ENCODE results near the gene TCEA2.

TCEA2 gene

DNA sequence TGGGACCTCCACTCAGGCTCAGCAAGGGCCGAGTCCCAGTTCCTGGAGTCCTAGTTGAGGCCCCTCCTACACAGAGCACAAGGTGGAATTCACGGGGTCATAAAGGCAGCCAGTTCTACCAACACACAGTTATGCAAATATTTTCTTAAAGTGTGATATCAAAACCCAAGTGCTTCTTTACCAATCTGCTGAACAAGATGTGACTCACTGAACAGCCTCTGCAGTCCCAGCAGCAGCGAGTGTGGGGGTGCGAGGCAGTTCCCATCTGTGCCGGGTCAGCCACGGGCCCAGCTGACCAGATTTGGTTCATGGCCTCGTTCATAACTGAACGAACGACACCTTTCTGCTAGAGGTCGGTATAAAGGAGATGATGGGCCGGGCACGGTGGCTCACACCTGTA is 4.5 kb upstream of the TCEA2 start:
- DNase-seq (ENCODE audit: extremely low spot score) = no peak
- TF ChIP-seq FOXA1 (IDR thresholded peaks at IDR 0.05) (no peak), SP1 (IDR thresholded peaks at IDR 0.05) (no peak), L3MBTL2 (conservative IDR thresholded peaks at IDR 0.05) (no peak), CTBP1 (IDR thresholded peaks at IDR 0.05; ENCODE audit: borderline replicate concordance) (no peak), LEF1 (IDR thresholded peaks at IDR 0.05; ENCODE audit: borderline replicate concordance) (no peak), FOXK2 (IDR thresholded peaks at IDR 0.05) (no peak), ELF4 (IDR thresholded peaks at IDR 0.05) (no peak), TARDBP (IDR thresholded peaks at IDR 0.05) (no peak), ZNF384 (IDR thresholded peaks at IDR 0.05) (no peak), BHLHE40 (IDR thresholded peaks at IDR 0.05; ENCODE audit: borderline replicate concordance) (no peak), FOXM1 (IDR thresholded peaks at IDR 0.05; ENCODE audit: borderline replicate concordance) (no peak), SUZ12 (IDR thresholded peaks at IDR 0.05) (no peak), ARNT (IDR thresholded peaks at IDR 0.05) (no peak), NFRKB (IDR thresholded peaks at IDR 0.05) (no peak), HDGF (IDR thresholded peaks at IDR 0.05; ENCODE audit: borderline replicate concordance) (no peak)
- TF ChIP-seq, protein P1, sequence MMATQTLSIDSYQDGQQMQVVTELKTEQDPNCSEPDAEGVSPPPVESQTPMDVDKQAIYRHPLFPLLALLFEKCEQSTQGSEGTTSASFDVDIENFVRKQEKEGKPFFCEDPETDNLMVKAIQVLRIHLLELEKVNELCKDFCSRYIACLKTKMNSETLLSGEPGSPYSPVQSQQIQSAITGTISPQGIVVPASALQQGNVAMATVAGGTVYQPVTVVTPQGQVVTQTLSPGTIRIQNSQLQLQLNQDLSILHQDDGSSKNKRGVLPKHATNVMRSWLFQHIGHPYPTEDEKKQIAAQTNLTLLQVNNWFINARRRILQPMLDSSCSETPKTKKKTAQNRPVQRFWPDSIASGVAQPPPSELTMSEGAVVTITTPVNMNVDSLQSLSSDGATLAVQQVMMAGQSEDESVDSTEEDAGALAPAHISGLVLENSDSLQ (IDR thresholded peaks at IDR 0.05) = no peak
- POLR2A ChIA-PET = no interaction called here
- CTCF ChIA-PET = no interaction called here

DNA sequence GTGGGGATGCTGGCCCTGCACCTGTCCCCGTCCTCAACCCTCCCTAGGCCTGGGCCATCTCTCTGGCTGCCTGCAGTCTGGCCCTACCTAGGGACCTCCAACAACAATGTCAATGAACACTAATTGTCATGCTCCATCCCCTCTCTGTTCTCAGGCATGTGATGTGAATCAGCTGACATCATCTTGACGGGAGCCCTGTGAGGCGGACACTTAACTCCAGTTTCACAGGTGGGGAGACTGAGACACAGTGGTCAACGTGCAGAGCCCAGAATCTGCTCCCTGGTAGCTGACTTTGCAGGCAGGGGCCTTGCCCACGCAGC is 762 bp upstream of the TCEA2 start:
- DNase-seq (ENCODE audit: extremely low spot score) = no peak
- TF ChIP-seq BHLHE40 (IDR thresholded peaks at IDR 0.05; ENCODE audit: borderline replicate concordance) = no peak
- no peak for TF ChIP-seq ARNT (IDR thresholded peaks at IDR 0.05)
- no peak for TF ChIP-seq FOXM1 (IDR thresholded peaks at IDR 0.05; ENCODE audit: borderline replicate concordance)
- no peak for TF ChIP-seq ZNF384 (IDR thresholded peaks at IDR 0.05)
- no peak for TF ChIP-seq SP1 (IDR thresholded peaks at IDR 0.05)
- TF ChIP-seq SUZ12 (IDR thresholded peaks at IDR 0.05) = no peak
- TF ChIP-seq, protein P1 (IDR thresholded peaks at IDR 0.05) = no peak
- ChIA-PET POLR2A (interaction anchor here (0.6 to 1.9 kb wide), 18 partner anchors 9 to 94 kb away, joined by 3 to 38 read pairs (median 4); partner anchors contain the start of genes OPRL1 and RGS19), CTCF (interaction anchor here (0.8 to 1.4 kb wide), 2 partner anchors 23 to 82 kb away, joined by 5 read pairs; partner anchors contain the start of gene PRPF6)

DNA sequence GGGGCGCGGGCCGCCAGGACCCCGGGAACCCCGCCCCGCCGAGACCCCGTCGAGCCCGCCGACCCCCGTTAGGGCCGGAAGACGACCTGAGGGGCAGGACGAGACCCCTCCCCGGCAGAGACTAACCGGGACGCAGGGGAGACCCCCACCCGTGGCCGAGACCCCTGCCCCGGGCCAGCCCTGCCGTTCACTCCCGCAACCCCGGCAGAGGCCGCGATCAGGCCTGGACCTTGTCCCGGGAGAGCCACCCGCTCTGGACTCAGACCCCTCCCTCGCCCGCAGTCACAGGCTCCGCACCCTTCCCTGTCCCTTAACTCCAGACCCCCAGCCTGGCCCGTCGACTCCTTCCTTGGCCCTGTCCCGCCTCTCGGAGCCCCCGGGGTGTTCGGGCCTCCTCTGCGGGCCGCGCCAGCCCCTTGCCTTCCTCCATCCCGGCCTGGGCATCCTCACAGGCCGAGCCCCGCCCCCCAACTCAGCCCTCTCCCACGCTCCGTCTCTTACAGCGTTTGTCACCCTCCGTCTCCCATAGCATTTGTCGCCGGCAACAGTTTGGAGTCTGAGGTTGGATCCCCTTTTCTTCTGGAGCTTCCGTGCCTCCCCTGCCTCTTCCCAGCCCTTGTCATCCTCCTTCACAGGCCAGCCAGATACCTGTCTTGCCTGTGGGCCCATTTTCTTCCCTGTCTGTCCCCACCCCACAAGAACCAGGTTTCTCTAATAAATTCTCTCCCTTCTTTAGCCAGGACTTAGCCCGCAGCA is 569 bp downstream of the TCEA2 start:
- DNase-seq (ENCODE audit: extremely low spot score) = no peak
- CTCF ChIA-PET = interaction anchor here (1.4 kb wide), 1 partner anchor 83 kb away, joined by 5 read pairs; the partner anchor contains the start of gene PRPF6
- no peak for TF ChIP-seq SP1 (IDR thresholded peaks at IDR 0.05)
- TF ChIP-seq L3MBTL2 (conservative IDR thresholded peaks at IDR 0.05) = no peak
- TF ChIP-seq FOXK2 (IDR thresholded peaks at IDR 0.05) = no peak
- no peak for TF ChIP-seq FOXA1 (IDR thresholded peaks at IDR 0.05)
- no peak for TF ChIP-seq TARDBP (IDR thresholded peaks at IDR 0.05)
- no peak for TF ChIP-seq FOXM1 (IDR thresholded peaks at IDR 0.05; ENCODE audit: borderline replicate concordance)
- no peak for TF ChIP-seq HDGF (IDR thresholded peaks at IDR 0.05; ENCODE audit: borderline replicate concordance)
- TF ChIP-seq BHLHE40 (IDR thresholded peaks at IDR 0.05; ENCODE audit: borderline replicate concordance) = no peak
- TF ChIP-seq ELF4 (IDR thresholded peaks at IDR 0.05) = no peak
- TF ChIP-seq ARNT (IDR thresholded peaks at IDR 0.05) = no peak
- POLR2A ChIA-PET = interaction anchor here (0.6 to 1.9 kb wide), 20 partner anchors 9 to 92 kb away, joined by 3 to 38 read pairs (median 5); partner anchors contain the start of genes OPRL1, RGS19 and SAMD10

DNA sequence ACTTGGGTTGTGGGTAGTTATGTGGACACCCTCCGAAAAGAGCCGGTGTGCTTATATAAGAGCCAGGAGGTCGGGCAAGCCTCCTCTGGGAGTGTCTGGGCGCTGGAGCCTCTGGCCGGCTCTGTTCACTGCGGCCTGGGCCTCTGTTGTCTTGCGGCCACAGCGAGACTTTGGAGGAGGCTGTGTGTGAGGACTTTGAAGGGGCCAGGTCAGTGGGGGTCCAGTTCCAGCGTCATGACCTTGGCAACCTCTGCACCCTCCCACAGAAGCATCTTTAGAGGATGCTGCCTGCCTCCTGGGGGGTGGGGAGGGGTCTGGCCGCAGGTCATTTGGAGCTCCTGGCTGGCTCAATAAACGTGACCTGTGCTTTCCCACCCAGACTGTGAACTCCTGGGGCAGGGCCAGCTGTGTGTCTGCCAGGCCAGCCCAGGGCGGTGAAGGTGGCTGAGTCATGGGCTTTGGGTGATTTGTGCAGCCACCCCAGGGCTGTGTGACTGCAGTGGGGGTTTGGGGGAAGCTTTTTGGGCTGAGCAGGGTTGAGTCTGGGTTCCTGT is 1.2 kb downstream of the TCEA2 start:
- TF ChIP-seq LEF1 (IDR thresholded peaks at IDR 0.05; ENCODE audit: borderline replicate concordance) = no peak
- TF ChIP-seq NFRKB (IDR thresholded peaks at IDR 0.05) = no peak
- no peak for TF ChIP-seq CTBP1 (IDR thresholded peaks at IDR 0.05; ENCODE audit: borderline replicate concordance)
- TF ChIP-seq, protein P1 (IDR thresholded peaks at IDR 0.05) = no peak
- no peak for TF ChIP-seq HDGF (IDR thresholded peaks at IDR 0.05; ENCODE audit: borderline replicate concordance)
- no peak for TF ChIP-seq TARDBP (IDR thresholded peaks at IDR 0.05)
- TF ChIP-seq SUZ12 (IDR thresholded peaks at IDR 0.05) = no peak
- ChIA-PET POLR2A (interaction anchor here (1.4 to 1.6 kb wide), 2 partner anchors 11 to 15 kb away, joined by 3 to 5 read pairs; partner anchors contain the start of genes OPRL1 and RGS19), CTCF (no interaction called here)
- no peak for DNase-seq (ENCODE audit: extremely low spot score)

DNA sequence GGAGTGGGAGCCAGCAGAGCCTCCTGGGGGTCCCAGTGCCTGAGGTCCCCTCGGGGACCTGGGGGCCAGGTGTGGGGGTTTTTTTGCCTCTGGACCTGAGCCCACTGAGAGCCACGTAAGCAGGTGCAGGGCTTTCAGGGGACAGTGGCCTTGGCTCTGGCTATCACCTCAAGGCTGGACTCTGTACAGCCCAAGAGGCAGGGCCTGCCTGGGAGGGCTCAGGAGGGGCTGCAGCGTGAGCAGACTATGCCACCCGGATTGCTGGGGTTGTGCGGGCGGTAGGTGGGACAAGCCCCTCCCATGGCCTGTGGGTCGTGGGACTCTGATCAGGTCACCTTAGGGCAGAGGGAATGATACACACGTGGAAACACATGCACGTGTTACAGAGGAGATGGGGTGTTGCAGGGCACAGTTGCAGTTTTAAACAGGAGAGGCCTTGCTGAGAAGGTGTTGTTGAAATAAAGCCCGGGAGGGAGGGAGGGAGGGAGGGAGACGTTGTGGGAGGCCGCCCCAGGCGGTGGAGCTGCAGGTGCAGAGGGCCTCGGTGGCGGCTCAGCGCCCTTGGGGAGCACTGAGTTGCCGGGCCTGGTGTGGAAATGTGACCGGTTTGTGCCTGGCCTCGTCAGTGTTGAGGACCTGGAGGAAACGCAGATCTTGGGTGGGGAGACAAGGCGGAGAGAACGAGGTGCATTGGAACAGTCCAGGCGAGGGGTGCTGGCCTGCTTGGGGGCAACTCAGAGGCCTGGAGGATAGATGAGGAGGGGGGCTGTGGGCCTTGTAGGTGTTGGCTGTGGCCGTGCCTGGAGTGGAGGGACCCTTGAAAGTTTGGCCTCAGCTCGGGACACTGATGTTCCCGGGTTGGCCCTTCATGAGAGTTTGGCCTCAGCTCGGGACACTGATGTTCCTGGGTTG is 2.3 kb downstream of the TCEA2 start:
- CTCF ChIA-PET = no interaction called here
- DNase-seq (ENCODE audit: extremely low spot score) = no peak
- POLR2A ChIA-PET = interaction anchor here (1.4 to 1.6 kb wide), 2 partner anchors 12 to 14 kb away, joined by 3 to 5 read pairs; partner anchors contain the start of genes OPRL1 and RGS19

More for the DNA sequence above, 2.3 kb downstream of the TCEA2 start:
- TF ChIP-seq FOXA1 (IDR thresholded peaks at IDR 0.05) = no peak
- no peak for TF ChIP-seq ARNT (IDR thresholded peaks at IDR 0.05)
- TF ChIP-seq ZNF384 (IDR thresholded peaks at IDR 0.05) = no peak
- no peak for TF ChIP-seq LEF1 (IDR thresholded peaks at IDR 0.05; ENCODE audit: borderline replicate concordance)
- no peak for TF ChIP-seq SP1 (IDR thresholded peaks at IDR 0.05)
- TF ChIP-seq, protein P1 (IDR thresholded peaks at IDR 0.05) = no peak

All from HEK293T (cell line).